SK-N-MC (cell line): ENCODE data around the gene TTC21B.

Experiments
- EZH2 ChIP-seq: fragments of 200-600 bp; sonication (generic); IDR thresholded peaks from one replicate; pipeline ENCODE4 v1.6.1; 2017; ENCODE audit warnings: antibody characterized with exemption
- FOXP2 ChIP-seq: optimal IDR thresholded peaks from 2 replicates; pipeline ENCODE3; 2011; ENCODE audit warnings: mild to moderate bottlenecking, moderate library complexity; ENCODE audit not compliant: insufficient read depth; ENCODE audit errors: extremely low read length, control extremely low read depth
- POLR2AphosphoS5 ChIP-seq: IDR thresholded peaks from 2 replicates; pipeline ENCODE4 v1.6.1; 2012; ENCODE audit warnings: mild to moderate bottlenecking, low read depth, low read length, borderline replicate concordance

GRCh38 chr2:165952741-165953211 is 800 bp downstream of the TTC21B start:
- TF ChIP-seq EZH2 (no peak), POLR2AphosphoS5 (no peak), FOXP2 (no peak)
